GM21786 (cell line): ENCODE results near the gene ZCCHC3.
A peak's percentile ranks its signal among the peaks of the same experiment; 100 is the strongest.

Experiments
- ATAC-seq: cut with Tn5 transposase; IDR thresholded peaks from one replicate; pipeline ENCODE4 v1.9.1; 2021; ENCODE audit not compliant: unreplicated experiment

The ZCCHC3 gene

GRCh38 chr20:278607-279571 is 18.5 kb upstream of the ZCCHC3 start:
- ATAC-seq, result peak; percentile 56

GRCh38 chr20:284172-284571 is 13.2 kb upstream of the ZCCHC3 start:
- no peak for ATAC-seq

GRCh38 chr20:286508-286907 is 10.9 kb upstream of the ZCCHC3 start:
- no peak for ATAC-seq

- ATAC-seq, result no peak
Measured at GRCh38 chr20:288956-289692, 8.2 kb upstream of the ZCCHC3 start.

- ATAC-seq, result peak; percentile 15
Measured at GRCh38 chr20:289693-290083, 7.7 kb upstream of the ZCCHC3 start.

GRCh38 chr20:290084-290831 is 7.1 kb upstream of the ZCCHC3 start, which contains the start of gene C20orf96:
C20orf96 (minus strand) TSS chr20:290750; CDS start chr20:290610, 140 bp downstream.
- peak; percentile 84 for ATAC-seq

- no peak for ATAC-seq
Measured at GRCh38 chr20:294602-295001, 2.8 kb upstream of the ZCCHC3 start.

GRCh38 chr20:295804-296203 is 1.6 kb upstream of the ZCCHC3 start:
- no peak for ATAC-seq

- peak; percentile 17 for ATAC-seq
Measured at GRCh38 chr20:297925-298775, 780 bp downstream of the ZCCHC3 start.

GRCh38 chr20:298776-299391 is 1.5 kb downstream of the ZCCHC3 start:
- no peak for ATAC-seq

- no peak for ATAC-seq
Measured at GRCh38 chr20:300345-300990, 3.1 kb downstream of the ZCCHC3 start.

- ATAC-seq, result no peak
Measured at GRCh38 chr20:301886-302848, 4.8 kb downstream of the ZCCHC3 start.

GRCh38 chr20:305745-306144 is 8.4 kb downstream of the ZCCHC3 start:
- ATAC-seq, result no peak

GRCh38 chr20:308427-309038 is 11.2 kb downstream of the ZCCHC3 start:
- ATAC-seq, result no peak

GRCh38 chr20:309306-309840 is 12.0 kb downstream of the ZCCHC3 start:
- ATAC-seq, result no peak

GRCh38 chr20:309841-310644 is 12.7 kb downstream of the ZCCHC3 start:
- ATAC-seq, result peak; percentile 99

GRCh38 chr20:310645-311044 is 13.3 kb downstream of the ZCCHC3 start:
- no peak for ATAC-seq
